Measurements from ENCODE around the gene GALNT18.
"Not testable (repeated sequence)": the region's sequence is repeated elsewhere in the genome, so short reads cannot be mapped to it uniquely, and the experiment has no call there.

The GALNT18 gene

DNA sequence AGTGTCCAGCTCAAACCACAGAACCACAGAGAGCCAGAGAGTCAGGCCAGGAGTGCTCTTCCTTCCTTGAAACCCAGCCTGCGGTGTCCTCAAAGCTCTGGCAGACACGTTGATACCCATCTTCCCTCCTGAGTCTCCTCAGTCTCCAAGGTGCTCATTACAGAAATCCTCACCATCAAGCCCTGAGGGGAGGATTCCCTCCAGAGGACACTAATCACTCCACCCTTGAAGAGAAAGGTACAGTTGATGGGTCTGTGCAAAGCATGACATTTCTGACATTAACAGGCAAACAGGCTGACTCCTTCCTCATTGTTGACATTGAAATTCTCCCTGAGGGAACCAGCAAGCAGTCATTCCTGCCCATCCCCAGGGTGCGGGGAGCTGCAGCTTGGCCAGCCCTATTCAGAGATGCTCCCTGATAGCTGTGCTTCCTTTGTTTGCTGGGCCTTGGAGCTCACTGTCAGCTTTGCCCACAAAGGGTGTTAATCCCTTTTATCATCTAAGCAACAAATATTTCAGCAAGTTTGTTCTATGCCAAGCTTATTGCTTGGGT lies 167.1 kb downstream of the GALNT18 start:
- no peak for DNase-seq

DNA sequence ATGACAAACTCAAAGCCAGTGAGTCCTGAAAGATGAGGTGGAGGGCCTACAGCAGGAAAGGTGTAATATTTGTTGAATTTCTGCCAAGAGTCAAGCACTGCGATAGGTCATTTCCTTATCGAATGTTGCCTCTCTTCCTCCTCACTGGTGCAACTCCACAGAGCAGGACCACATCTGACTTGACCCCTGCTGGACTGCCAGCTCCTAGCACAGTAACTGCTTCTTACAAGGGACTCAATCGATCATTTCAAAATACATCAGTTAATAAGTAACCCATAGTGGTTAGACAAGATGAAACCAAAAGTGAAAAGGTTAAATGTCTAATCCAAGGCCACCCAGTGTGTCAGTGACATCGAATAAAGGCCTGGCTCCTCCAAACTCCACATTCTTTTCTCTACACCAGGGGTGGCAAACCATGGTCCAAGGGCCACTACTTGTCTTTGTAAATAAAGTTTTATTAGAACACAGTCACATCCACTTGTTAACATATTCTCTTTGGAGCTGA lies 170.3 kb downstream of the GALNT18 start:
- DNase-seq = no peak

DNA sequence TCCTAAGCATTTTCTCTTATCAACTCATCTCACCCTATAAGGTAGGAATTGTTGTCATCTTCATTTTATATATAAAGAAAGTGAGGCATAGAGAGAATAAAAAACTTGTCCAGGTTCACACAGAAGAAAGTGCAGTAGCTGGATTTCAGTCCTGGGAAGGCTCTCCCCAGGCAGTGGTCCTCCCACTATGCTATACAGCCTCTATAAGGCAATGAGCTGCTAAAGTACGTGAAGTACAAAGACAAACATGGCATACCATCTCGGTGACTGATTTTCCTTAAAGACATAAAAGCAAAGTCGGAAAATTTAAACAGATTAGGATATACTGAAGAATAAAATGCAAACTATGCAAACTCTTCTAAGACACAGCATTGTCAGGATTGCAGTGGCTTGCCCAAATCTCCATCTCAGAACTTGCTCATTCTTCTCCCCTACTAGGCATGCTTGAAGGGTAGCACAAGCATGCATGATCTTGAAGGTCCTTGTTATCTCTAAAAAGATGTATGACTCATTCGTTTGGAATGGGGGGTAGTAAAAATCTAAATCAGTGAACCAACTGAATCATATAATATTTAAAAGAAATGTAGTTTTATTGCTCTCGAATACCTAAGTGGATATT lies 171.0 kb downstream of the GALNT18 start:
- DNase-seq = no peak

DNA sequence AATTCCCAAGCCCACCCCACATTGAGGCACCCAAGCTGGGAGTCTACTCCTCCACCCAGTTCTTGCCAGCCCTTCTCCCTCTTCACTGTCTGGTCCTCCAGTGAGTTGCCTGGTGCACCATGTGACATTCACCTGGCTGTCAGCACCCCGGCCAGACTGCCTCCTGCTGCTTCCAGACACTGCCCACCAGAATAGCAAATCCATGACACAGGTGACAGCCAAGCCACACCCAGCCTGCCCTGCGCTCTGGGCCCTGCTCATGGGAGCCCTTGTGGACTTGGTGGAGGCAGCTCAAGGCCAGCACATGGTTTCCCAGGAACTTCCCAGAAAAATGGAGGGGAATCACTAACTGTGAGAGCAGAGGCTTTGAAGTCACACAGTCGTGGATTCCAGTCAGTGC lies 172.5 kb downstream of the GALNT18 start:
- DNase-seq = no peak

DNA sequence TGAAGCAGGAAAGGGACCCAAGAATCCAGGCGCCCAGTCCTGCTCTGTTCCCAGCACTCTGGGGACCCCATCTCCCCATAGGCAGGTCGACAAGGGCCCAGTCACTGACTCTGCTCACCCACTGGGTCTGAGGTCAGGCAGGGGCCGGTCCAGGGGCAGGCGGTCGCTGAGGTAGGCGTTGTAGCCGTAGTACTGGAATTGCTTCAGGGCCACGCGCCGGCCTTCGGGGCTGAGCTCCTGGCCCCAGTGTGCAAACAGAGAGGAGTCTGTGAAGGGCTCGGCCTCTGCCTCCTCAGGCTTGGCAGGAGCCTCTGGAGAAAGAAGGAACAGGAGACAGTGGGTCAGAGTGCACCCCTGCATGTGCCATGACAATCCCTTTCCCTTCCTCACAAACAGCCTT lies 173.2 kb downstream of the GALNT18 start:
- no peak for DNase-seq

DNA sequence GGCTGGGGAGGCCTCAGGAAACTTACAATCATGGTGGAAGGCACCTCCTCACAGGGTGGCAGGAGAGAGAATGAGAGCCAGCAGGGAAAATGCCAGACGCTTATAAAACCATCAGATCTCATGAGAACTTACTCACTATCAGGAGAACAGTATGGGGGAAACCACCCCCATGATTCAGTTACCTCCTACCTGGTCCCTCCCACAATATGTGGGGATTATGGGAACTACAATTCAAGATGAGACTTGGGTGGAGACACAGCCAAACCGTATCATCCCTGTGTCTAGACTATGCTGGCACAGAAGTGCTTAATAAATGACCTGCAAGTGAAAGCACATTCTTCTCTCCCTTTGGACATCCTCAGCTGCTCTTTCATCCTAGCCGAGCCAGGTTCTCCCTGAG lies 174.2 kb downstream of the GALNT18 start:
- DNase-seq = not testable (repeated sequence)

DNA sequence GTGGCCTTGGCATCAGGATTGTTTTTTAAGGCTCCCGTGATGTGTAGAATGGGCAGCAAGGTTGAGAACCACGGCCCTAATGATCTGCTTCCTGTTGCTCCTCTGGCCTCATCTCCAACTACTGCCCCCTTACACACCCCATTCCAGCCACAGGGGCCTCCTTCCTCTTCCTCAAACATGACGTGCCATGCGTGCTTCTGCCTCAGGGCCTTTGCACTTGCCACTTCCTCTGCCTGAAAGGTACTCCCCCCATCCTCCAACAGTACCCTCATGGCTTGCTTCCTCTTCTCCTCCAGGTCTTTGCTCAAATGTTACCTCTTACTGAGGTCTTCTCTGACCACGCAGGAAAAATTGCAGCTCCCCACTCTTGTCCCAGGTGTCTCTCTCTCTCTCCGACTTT lies 174.8 kb downstream of the GALNT18 start:
- no peak for DNase-seq

DNA sequence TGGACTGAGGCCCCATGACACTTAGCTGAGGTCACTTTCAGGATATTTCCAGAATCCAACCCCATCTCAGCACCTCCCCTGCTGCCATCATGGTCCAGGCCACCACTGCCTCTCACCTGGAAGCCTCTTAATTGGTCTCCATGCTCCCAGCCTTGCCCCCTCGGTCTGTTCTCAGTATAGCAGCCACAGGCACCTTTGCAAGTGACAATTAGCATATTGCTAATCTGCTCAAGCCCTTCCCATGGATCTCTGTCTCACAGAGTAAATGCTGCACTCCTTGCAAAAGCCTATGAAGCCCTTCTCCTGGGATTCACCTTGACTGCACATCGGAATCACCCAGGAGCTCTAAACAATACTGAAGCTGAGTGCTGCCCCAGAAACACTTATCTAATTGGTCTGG lies 175.2 kb downstream of the GALNT18 start:
- DNase-seq = no peak

DNA sequence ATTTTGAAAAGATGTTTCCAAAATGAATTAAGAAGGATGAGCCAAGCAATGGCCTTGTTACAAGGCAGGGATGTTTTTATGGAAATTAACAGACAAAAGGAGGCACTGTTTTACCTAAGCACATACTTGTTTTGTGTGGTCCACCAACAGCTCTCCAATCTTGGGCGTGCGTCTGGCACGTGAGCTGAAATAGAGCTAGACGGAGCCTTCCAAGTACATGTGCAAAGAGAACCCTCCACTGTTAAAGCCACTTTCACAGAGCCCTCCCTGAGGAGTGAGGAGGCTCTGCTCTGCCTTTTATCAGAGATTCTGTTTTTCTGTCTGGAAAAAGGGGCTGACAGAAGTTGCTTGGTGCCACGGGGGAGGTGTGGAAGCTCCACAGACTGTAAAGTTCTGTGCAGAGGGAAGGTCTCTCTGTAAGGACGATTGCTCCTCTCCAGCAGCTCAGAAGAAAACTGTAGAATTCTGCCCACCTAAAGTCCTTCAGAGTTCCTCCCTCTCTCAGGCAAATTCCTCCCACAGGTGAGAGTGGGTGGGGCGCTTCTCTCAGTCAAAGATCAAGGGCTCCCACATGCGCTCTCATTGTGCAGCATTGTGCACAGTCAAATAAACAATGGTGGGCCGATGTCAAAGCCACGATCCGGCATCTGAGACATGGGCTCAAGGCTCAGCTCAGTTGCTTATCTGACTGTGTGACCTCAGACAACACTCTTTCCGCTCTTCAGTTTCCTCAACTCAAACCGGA lies 176.2 kb downstream of the GALNT18 start:
- DNase-seq = no peak

DNA sequence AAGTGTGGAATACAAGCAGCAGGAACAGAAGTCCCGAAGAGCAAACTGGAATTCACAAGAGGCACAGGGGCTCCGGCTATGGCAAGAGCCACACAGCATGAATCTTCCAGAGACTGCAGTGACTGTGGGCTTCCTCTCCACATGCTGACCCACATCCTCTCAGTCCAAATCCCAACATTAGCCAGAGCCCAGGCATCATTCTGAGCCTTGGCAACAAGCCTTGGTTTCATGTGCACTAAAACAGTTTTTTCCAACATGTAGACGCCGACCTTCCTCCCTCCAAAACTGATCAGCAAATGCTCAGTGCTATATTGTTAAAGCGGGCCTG lies 177.0 kb downstream of the GALNT18 start:
- DNase-seq = no peak

DNA sequence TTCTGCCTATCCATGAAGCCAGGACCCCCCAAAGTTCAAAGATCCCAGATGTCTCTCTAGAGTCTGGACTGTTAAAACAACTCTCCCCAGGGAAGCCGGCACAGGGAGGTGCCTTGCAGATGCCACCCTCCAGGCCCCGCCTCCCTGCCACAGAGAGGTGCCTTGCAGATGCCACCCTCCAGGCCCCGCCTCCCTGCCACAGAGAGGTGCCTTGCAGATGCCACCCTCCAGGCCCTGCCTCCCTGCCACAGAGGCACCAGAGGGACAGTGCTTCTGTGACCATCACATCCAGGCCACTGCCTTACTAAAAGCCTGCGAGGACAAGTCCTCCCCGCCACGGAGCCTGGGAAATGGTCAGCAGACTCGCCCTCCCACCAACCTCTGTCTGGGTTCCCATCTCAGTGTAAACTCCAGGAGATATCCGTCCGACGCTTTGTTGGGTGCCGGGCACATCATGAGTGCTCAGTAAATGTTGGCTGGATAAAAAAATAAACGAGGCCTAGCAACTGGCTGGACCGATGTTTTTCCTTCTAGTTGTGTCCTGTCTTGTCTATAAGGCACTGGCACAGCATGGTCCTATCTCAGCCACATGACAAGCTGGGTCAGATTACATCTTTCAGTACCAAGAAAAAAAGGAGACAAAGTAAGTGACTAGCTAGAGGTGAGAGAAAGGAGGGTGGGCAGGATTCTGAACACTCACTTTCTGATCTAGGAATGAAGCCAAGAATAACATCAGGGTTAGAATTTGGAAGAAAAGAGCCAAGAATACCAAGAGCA lies 177.6 kb downstream of the GALNT18 start:
- DNase-seq = no peak

DNA sequence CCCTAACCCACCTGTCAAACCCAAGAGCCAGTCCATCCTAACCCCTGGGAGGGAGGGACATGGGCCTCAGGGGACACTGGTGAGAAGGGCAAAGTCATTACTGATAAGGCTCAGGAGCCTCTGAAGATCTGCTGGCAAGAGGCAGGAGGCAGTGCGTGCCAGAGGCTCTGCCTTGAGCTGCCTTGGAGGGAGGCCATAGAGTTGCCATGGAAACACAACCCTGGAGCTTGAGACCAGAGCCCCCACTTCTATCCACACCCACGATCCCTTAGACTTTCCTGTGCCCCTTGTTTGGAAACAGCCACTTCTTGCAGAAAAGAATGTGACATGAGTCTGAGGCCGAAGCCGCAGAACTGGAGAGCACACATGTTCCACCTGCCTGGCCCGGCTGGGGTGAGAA lies 179.0 kb downstream of the GALNT18 start:
- no peak for DNase-seq

DNA sequence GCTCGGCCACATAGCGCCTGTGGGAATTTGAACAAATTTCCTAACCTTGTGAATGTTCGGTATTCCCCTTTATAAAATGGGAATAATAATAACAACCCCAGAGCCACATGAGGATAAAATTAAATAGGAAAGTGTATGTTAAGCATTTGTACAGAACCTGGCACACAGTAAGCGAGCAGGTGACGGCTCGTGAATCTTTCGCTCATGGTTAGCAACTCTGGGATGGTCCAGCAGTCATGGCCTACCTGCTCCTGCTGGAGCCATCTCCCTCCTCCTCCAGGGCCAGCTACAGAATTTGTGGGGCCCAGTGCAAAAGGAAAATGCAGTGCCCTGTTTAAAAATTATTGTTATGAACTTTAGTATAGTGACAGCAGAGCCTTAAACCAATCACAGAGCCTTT lies 180.3 kb downstream of the GALNT18 start:
- no peak for DNase-seq

DNA sequence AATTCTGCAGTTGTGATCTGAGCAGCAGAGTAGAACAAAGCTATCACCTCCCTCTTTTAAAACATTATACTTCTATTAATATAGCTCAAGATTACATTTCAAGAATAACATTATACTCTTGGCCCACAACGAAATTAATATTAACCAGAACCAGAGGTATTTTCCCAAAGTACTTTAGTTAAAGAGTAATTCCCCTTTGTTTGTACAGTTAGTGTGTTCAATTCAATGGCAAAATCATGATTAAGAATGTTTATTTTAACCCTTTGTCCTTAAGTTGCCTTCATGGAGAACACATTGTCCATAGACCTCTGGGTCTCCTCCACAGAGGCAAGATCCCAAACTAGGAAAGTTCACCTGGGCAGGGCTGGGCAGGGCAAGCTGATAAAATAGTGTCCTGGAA lies 180.7 kb downstream of the GALNT18 start:
- DNase-seq = no peak

DNA sequence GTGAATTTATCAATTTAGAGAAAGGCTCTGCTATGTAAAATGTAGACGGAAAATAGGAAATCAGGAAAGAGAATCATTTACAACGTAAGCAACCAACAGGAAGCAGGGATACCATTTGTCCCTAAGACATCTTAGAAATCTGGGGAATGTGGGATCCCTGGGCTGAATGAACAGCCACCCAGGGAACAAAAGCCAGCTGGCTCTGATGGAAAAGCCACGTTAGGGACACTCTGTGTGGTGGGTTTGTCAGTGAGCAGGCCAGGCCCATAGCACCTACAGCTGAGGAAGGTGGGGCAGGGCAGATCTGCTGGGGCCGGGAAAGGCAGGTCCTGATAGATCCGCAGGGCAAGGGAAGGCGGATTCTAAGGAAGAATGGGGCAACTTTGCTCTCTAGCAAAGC lies 181.7 kb downstream of the GALNT18 start:
- DNase-seq = no peak

DNA sequence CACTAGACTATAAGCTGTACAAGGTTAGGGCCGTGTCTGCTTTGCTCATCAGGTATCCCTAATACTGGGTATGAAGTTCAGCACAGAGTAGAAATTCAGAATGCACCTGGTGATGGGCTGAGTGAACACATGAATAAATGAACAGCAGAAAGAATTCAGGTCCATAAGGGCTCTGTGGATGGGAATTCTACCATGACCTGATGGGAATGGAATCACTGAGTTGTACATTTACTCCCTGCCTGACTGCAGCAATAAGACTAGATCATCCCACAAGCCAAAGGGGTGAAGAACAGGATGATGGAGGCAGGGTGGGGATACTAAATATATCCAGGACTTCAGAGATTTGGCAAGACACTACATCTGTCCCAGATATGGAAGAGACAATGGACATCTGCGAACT lies 182.2 kb downstream of the GALNT18 start:
- DNase-seq = no peak

DNA sequence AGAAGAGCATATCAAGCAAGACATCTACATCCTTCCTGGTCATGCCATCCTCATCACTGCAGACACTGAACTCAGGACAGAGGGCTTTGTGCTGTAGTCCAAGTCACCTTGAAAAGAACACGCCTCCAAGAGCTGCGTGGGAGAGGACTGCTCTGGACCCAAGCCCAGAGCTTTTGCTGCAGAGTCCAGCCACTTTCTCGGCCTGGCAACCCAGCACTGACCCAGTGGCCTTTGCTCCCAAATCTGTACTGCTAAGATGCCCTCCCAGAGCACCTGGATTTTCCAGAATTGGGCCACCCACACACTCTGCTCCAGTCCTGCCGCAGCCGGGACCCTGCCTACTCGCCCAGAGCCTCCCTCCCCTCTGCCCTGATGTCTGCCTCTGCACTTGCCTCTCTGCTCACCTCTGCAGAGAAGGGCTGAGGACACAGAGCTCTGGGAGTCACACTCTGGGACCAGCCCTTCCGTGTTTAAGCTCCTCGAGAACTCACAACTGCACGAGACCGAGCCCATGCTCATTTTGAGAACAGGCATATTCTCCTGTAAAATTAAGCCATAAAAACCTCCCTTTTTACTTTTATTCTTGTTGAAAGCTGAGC lies 185.0 kb downstream of the GALNT18 start:
- no peak for DNase-seq

DNA sequence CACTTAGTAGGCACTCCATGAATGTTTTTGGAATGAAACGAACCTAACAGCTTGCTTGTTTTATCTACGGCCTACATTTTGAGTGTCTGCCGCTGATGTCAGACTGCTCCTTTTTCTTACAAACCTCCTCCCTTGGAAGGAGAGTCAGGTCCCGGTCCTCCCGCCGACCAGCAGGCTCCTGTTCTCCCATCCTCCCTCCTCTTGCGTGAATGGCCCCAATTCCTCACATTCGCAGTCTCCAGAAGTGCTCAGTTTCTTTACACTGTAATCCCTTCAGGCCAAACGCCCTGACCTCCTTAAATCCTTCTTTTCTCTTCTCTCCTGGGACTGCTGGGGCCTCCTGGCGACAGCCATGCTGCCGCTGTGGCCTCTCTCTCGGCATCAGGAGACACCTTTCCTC lies 186.2 kb downstream of the GALNT18 start:
- DNase-seq = no peak

DNA sequence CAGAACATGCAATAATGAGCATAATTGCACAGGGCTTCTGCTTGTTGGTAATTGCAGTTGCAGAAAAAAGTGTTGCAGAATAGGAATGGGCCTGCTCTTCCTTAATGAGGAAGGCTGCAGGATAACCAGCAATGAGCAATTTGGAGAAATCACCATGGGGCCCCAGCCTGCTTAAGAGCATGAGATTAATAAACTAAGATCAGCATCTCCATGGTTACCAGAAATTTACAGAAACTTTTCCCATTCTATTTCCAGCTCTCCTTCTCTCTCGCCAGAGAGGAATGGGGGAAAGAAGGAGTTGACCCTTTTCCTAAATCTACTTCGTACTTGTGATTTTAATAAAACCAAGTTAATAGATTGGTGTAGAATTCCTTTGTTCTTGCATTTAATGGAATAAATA lies 187.8 kb downstream of the GALNT18 start:
- DNase-seq = no peak

DNA sequence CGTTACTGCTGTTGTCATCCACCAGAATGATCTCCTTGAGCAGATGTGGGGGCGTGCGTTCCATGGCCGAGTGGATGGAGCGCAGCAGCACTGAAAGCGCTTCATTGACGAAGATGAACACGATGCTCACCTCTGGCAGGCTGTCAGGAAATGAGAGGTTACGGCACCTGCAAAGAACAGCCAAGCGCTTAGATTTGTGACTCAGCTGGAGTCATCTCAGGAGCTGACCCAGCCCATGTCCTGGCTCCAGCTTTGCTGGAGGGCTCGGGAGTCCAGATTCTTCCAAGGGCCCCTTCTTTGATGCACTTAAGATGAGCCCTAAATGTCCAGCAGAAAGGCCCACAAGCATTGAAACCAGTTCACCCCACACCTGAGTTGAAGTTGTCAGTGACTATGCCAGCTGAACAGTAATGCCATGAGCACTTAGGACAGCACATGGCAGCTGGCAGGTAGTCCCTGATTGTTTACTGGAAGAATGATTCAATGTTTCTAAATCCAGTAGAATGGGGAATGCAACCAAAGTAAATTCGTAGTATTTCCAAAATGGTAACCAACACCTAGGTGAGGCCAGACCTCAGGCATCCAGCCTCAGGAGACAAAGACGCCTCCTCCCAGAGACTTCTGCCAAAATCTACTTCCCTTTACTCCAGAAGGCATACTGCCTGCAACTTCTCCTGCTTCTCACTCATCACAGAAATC lies 189.0 kb downstream of the GALNT18 start:
- no peak for DNase-seq

DNA sequence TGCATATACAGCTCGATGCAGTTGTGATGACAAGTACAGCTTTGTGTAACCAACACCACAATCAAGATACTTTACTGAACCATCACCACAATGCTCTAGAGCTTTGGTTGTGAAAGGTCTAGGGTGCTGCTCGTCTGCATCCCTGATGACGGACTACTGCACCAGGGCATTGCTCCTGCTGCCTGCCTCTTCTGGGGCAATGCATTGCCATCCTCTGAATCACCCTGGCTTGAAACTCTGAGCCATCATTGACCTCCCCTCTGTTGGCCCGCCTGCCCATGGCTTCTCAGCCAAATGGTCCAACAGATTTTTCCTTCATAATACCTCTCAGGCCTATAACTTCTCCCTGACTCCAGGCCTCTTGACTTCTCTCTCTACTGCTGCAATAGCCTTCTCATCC lies 191.4 kb downstream of the GALNT18 start:
- no peak for DNase-seq

DNA sequence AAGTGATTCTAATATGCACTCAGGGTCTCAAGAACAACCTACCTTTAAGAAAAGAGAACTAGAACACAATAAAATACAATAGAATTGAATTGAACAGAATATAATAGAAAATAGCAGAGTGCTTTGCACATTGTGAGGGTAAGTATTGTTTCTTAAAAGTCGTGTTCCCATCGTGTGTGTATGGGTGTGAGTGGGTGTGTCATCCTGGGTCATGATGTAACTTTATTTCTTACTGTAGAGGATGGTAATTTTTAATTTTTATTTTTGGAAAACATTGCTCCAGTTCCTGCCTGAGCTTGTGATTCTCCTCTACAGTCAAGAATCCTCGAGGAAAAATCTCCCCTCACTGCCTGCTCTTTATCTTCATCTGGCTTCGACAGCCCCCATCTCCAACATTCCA lies 193.1 kb downstream of the GALNT18 start:
- DNase-seq = no peak

DNA sequence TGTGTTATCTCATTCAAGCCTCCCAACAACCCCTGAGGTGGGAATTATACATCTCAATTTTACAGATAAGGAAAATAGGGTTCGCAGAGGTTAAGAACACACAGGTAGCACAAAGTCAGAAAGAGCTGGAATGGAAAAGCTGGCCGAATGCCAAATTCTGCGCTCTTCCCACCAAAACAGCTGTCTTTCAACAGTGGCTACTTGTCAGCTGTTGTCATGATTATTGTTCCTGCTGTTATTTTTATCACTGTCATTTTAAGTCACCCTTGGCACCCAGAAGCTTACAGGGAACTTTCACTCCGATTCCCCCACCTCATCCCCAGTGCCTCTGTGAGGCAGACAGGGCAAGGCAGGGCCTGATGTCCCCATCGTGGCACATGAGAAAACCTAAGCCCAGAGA lies 194.3 kb downstream of the GALNT18 start:
- no peak for DNase-seq
